Right lobe of liver (tissue), 6 donors: ENCODE results near the gene NABP2. TPM values are rescaled to one million over a fixed set of nuclear protein-coding genes. Genes with fewer than 3 reads are reported as not detected.

Experiments
- ATAC-seq, 4 donors: fragments of 200-7000 bp; cut with Tn5 transposase; one replicate each; pipeline ENCODE4 v1.9.1; 2020; ENCODE audit warnings: mild to moderate bottlenecking in 4 of 4, moderate library complexity in 4 of 4
- DNase-seq, 3 donors: peaks; one replicate each; pipeline ENCODE4 v3.0.0-alpha.2; 2020
- H3K27ac ChIP-seq, 3 donors: fragments of 200-600 bp; one replicate each; pipeline ENCODE4 v1.8.0; 2022
- H3K27me3 ChIP-seq, 2 donors: fragments of 200-600 bp; one replicate each; pipeline ENCODE4 v1.8.0; 2022
- H3K36me3 ChIP-seq, 4 donors: fragments of 200-600 bp; sonication (generic) in 1 of 4; one replicate each; pipeline versions ENCODE4 v1.5.1 to v1.8.0; 2017 to 2022; ENCODE audit warnings: control low read depth in 1 of 4
- H3K4me1 ChIP-seq, 4 donors: fragments of 200-600 bp; sonication (generic) in 1 of 4; one replicate each; pipeline versions ENCODE4 v1.5.1 to v1.8.0; 2017 to 2022; ENCODE audit warnings: control low read depth in 1 of 4
- H3K4me3 ChIP-seq, 3 donors: fragments of 200-600 bp; one replicate each; pipeline ENCODE4 v1.8.0; 2022
- H3K9me3 ChIP-seq, 4 donors: fragments of 200-600 bp; sonication (generic) in 1 of 4; one replicate each; pipeline versions ENCODE4 v1.5.1 to v1.8.0; 2017 to 2022; ENCODE audit warnings: control low read depth in 1 of 4
- CTCF ChIP-seq, 4 donors: fragments of 200-600 bp in 3 of 4; fragments of 450-650 bp in 1 of 4; IDR thresholded peaks; one replicate each; pipeline versions ENCODE4 v1.5.1 to v1.8.0; 2016 to 2022; ENCODE audit warnings: antibody characterized with exemption in 4 of 4, mild to moderate bottlenecking in 2 of 4
- POLR2A ChIP-seq: fragments of 450-650 bp; IDR thresholded peaks from one replicate; pipeline ENCODE4 v1.6.1; 2017; ENCODE audit warnings: antibody characterized with exemption, mild to moderate bottlenecking
- WGBS: methylation state at CpG from one replicate; pipeline ENCODE4 v1.1.6; 2018; ENCODE audit warnings: low coverage, low lambda C conversion rate; ENCODE audit not compliant: insufficient coverage; ENCODE audit errors: missing lambda C conversion rate; 5-methylcytosine and 5-hydroxymethylcytosine counted together
- intact Hi-C, 2 donors: fragments of 100-400 bp; cut with DNase I; formaldehyde crosslinking; loops; one replicate each; pipeline versions ENCODE4 v1.11.2 to v1.14.1; 2022
- total RNA-seq, 6 experiments: library from RNA; depleted of rRNA in 2 of 6; stranded (reverse); fragments of >200 nt in 2 of 6; fragmentation: NEBNext Ultra II Directional in 3 of 6; extraction: Animal tissue kit (Norgen Biotek cat#: 25700) in 3 of 6; gene quantifications; one replicate each; pipeline versions ENCODE4 v1.1.0 to v1.2.4, GENCODE V29; 2016 to 2023
- donor health status: DM: no; HTN: yes; CAD: no.
- donor health status: DM: no; HTN: no; CAD: no.
- donor health status: DM: no; HTN: no; CAD: no.
- donor health status: DM: no; HTN: yes; CAD: no.
- donor health status: DM: no; HTN: yes; CAD: no.

Gene NABP2
- total RNA-seq, 6 experiments from 2014 or later = 10.3 to 24.3 (median 14.8) TPM

GRCh38 chr12:56256326-56256960 lies 32.3 kb downstream of the NABP2 start:
- intact Hi-C loops = no loop called here

GRCh38 chr12:56257071-56257470 lies 32.9 kb downstream of the NABP2 start:
- Histone ChIP-seq H3K27me3 (no peaks in the 10 kb centered on the region), H3K36me3 (peaks cover 0 to 47% (median 19%) of the 10 kb centered on the region in 4 donors), H3K4me3 (peak overlapping the region; percentile 93 to 97 (median 97)), H3K4me1 (peaks cover 0 to 15% (median 7%) of the 10 kb centered on the region in 4 donors), H3K9me3 (no peaks in the 10 kb centered on the region), H3K27ac (no peak overlapping the region)
- DNase-seq (peak in 1 of 3 donors; percentile 12), ATAC-seq (no peak)
- TF ChIP-seq CTCF (IDR thresholded peaks at IDR 0.05) (no peak), POLR2A (no peak)
- WGBS = 79% methylated on average over 6 of the region's 8 CpGs
- intact Hi-C loops = no loop called here

More at GRCh38 chr12:56256326-56256960, 32.3 kb downstream of the NABP2 start:
- 33% methylated on average over 3 of the region's 4 CpGs for WGBS
- no peaks in the 10 kb centered on the region for H3K9me3 ChIP-seq
- peaks cover 0 to 51% (median 21%) of the 10 kb centered on the region in 4 donors for H3K36me3 ChIP-seq
- no peak overlapping the region for H3K27ac ChIP-seq
- peaks cover 0 to 15% (median 7%) of the 10 kb centered on the region in 4 donors for H3K4me1 ChIP-seq
- no peak for TF ChIP-seq POLR2A
- no peak for TF ChIP-seq CTCF (IDR thresholded peaks at IDR 0.05)
- no peaks in the 10 kb centered on the region for H3K27me3 ChIP-seq
- ATAC-seq (no peak), DNase-seq (peak in 1 of 3 donors; percentile 16)
- no peak overlapping the region for H3K4me3 ChIP-seq

GRCh38 chr12:56257491-56258067 lies 33.4 kb downstream of the NABP2 start:
- TF ChIP-seq POLR2A = no peak
- TF ChIP-seq CTCF (IDR thresholded peaks at IDR 0.05) = no peak
- intact Hi-C loops = no loop called here
- WGBS = 0% methylated on average over 3 of the region's 27 CpGs
- no peak for DNase-seq
- H3K27me3 ChIP-seq = no peaks in the 10 kb centered on the region
- H3K4me3 ChIP-seq = peak overlapping the region; percentile 93 to 97 (median 97)
- ATAC-seq = peak in 3 of 4 donors; percentile 5 to 20 (median 17)
- H3K27ac ChIP-seq = peak overlapping the region; percentile 74 to 86 (median 75)
- H3K36me3 ChIP-seq = peaks cover 0 to 42% (median 17%) of the 10 kb centered on the region in 4 donors
- H3K9me3 ChIP-seq = no peaks in the 10 kb centered on the region
- H3K4me1 ChIP-seq = peaks cover 0 to 15% (median 7%) of the 10 kb centered on the region in 4 donors

- H3K9me3 ChIP-seq = no peaks in the 10 kb centered on the region
- H3K36me3 ChIP-seq = peaks cover 0 to 35% (median 11%) of the 10 kb centered on the region in 4 donors
- 0% methylated on average over 8 of the region's 78 CpGs for WGBS
- DNase-seq (peak; percentile 79 to 86 (median 81)), ATAC-seq (peak; percentile 95 to 100 (median 98))
- no peaks in the 10 kb centered on the region for H3K27me3 ChIP-seq
- intact Hi-C loops = no loop called here
- TF ChIP-seq POLR2A (peak; percentile 40), CTCF (IDR thresholded peaks at IDR 0.05) (peak; percentile 69 to 96 (median 78))
- H3K4me1 ChIP-seq = peaks cover 0 to 15% (median 7%) of the 10 kb centered on the region in 4 donors
- peak within 1 kb of the TSS; percentile 93 to 97 (median 97) for H3K4me3 ChIP-seq
- H3K27ac ChIP-seq = peak within 1 kb of the TSS; percentile 74 to 86 (median 75)
Measured at GRCh38 chr12:56258068-56258819, 34.1 kb downstream of the NABP2 start, which contains the start of gene ANKRD52. Gene ANKRD52 (minus strand): TSS chr12:56258384. CDS start chr12:56258269, 115 bp downstream.
